Stimulated activated CD4-positive, alpha-beta T cell treated with anti-CD3 and anti-CD28 coated beads, Interleukin-1b, Interleukin-23, amount 100 ng/mL, for 4 hours (primary cell): ENCODE data around the gene RARA.
A peak's percentile ranks its signal among the peaks of the same experiment; 100 is the strongest.

ENCODE experiments used
- DNase-seq, 2 donors: peaks; one replicate each; pipeline ENCODE4 v3.0.0-alpha.2; 2020; ENCODE audit warnings: low read depth in 2 of 2

The RARA gene

DNA sequence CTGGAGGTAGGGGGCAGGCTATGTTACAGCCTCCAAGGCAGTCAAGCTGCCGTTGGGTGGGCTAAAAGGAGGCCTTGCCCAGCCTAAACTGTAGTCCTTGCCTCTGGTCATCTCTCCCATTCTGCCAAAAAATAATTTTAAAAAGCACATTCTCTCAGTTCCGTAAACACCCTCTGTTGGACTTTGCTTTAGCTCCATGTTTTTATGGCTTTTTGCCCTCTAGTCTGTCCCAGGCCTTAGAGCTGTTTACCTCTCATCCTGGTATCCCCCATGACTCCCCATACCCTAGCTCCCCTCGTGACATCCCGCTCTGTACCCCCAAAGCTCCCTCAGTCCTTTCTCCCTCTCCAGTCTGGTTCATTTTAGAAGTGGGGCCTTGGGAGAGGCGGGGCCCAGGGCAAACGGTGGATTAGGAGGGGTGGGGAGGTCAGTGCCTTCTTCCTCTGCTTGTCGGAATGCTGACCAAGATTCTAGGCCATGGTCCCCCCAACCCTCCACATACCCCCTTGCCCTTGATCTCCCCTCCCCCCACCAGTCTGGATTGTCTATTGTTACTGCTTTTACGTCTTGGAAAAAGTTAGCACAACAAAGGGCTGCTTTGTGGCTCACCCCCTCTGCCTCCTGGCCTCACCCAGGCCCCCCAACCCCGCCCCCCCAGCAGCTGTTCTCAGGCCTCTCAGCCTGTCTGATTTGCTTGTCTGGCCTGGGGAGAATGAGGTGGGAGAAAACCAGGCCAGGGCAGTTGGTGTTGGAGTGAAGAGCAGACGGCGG is 37.2 kb downstream of the RARA start:
- DNase-seq = no peak

- DNase-seq = no peak
Observed at GRCh38 chr17:40346765-40347158, 37.8 kb downstream of the RARA start.

GRCh38 chr17:40347319-40348135 is 38.5 kb downstream of the RARA start:
- no peak for DNase-seq

GRCh38 chr17:40348136-40348504 is 39.1 kb downstream of the RARA start:
- DNase-seq = no peak

DNA sequence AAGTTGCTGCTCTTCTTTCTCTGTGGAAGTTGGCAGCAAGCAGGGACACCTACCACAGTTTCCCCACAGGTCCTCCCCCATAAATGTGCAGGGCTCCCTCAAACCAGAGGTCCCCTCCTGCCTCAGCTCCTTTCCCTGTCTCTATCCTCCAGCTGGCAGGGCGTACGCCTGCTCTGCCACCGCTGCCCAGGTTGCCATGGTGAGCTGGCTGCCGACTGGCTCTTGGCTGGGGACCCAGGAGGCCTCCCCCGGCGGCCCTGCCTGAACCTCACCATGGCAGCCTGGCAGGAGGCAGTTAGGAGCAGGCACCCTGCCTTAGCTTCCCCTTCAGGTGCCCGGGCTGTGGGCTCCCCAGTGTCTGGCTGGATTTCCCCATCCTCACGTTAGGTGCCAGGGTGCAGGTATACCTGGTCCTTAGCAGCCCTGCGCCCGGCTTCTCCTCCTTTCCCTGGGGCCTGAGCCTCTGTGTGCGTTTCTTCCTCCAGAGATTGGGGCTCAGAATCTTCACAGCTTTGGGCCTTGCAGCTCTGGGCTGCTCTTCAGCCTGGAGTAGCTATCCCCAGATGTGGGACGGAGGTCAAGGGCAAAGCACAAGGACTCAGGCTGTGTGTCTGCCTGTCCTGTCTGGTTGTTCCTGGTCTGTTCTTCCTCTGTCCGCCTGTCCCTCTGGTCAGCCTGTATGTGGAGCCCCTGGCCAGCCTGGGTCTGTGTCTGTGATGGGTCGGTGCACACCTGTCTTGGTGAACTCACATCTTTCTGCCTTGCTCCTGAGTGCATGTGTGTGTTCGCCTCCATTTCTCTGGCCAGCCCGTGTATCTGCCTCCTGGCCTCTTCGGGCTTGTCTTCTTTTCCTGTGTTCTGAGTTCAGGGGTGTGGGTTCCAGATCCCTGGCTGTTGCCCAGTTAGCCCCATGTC is 39.8 kb downstream of the RARA start:
- DNase-seq = no peak

GRCh38 chr17:40349477-40349894 is 40.5 kb downstream of the RARA start:
- no peak for DNase-seq

GRCh38 chr17:40349895-40350688 is 41.1 kb downstream of the RARA start:
- DNase-seq = no peak

GRCh38 chr17:40350689-40351358 is 41.8 kb downstream of the RARA start:
- no peak for DNase-seq

DNA sequence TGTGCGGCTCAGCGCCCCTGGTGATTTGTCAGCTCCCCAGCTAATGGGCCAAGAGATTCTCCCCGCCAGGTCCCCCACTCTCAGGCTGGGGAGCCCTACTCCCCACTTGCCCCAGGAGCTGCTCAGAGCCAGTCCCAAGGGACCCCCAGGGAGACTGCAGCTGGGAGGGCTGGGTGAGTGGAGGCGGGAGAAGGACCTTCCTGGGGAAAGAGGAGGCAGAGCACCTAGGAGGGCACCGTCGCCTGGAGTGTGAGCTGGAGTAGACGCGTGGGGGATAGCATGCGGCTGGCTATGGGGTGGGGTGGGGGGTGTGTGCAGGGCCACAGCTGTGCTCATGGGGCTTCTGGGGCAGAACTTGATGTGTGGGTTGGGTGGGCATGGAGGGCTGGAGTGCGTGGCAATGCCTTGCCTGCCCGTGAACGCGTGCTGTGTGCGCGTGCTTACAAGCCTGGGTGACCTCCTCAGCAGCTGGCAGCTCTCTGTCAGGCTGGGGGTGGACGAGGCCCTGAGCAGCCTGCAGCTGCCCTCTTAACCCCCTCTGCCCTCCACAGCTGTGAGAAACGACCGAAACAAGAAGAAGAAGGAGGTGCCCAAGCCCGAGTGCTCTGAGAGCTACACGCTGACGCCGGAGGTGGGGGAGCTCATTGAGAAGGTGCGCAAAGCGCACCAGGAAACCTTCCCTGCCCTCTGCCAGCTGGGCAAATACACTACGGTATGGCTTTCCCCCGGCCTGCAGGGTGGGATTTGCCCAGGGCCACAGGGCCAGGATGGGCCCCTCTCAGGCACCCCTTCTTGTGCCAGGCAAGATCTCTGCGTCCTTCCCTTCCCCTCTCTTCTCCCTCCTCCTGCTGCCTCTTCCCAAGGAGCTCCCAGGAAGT is 42.6 kb downstream of the RARA start:
- DNase-seq = no peak

GRCh38 chr17:40352237-40352778 is 43.3 kb downstream of the RARA start:
- no peak for DNase-seq

GRCh38 chr17:40352779-40353394 is 43.9 kb downstream of the RARA start:
- no peak for DNase-seq

DNA sequence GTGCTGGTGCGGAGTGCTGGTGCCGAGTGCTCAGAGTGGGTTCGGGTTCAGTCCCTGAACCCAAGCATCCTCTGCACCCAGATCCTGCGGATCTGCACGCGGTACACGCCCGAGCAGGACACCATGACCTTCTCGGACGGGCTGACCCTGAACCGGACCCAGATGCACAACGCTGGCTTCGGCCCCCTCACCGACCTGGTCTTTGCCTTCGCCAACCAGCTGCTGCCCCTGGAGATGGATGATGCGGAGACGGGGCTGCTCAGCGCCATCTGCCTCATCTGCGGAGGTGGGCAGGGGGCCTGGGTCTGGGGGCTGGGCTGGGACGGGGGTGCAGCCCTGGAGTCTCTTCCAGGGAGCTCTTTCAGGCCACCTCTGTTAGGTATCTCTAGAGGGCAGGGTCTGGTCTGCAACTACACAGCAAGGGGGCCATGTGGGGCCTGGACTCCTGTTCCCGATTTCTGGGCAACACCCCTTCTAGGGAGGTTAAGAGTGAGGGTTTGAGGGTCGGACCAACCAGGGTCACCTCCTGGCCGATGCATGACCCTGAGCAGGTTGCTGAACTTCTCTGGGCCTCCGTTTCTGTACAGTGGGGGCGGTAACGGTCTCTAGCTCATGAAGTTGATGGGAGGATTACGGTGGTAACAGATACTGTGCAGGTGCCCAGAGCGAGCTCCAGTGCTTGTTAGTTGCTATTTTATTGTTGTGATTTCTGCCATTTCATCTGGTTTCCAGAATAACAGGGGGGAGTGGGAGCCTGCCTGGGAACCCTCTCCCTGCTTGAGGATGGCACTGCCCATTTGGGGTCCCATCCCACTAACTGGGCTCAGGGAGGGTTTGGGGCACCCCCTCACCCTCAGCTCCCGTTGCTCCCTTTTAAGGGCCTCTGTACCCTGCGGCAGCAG is 45.5 kb downstream of the RARA start:
- no peak for DNase-seq

GRCh38 chr17:40355123-40355803 is 46.3 kb downstream of the RARA start:
- peak; percentile 75 to 78 for DNase-seq

- DNase-seq = no peak
Observed at GRCh38 chr17:40355804-40356758, 47.1 kb downstream of the RARA start.

- DNase-seq = no peak
Observed at GRCh38 chr17:40356990-40357881, 48.3 kb downstream of the RARA start.
